K562 (cell line): ENCODE results near the gene NBEA.

Experiments used
- CTCF ChIP-seq, 3 experiments: IDR thresholded peaks in 2 of 3; conservative IDR thresholded peaks in 1 of 3; 2 replicates each; pipeline ENCODE4 v1.5.1; 2011 to 2012; ENCODE audit warnings: low read length in 3 of 3, mild to moderate bottlenecking in 3 of 3, control low read depth in 2 of 3, improper control_type of control experiment in 1 of 3, inconsistent platforms in 1 of 3, low read depth in 1 of 3, mixed read lengths in 1 of 3, moderate library complexity in 1 of 3; ENCODE audit not compliant: insufficient read depth in 2 of 3
- ELF2 ChIP-seq: fragments of 250-450 bp; sonication (Bioruptor Pico); IDR thresholded peaks from 2 replicates; pipeline ENCODE4 v1.5.0; 2021; ENCODE audit warnings: mild to moderate bottlenecking
- ELF4 ChIP-seq: fragments of 450-650 bp; formaldehyde crosslinking; IDR thresholded peaks from 2 replicates; pipeline ENCODE4 v1.4.0; 2022; ENCODE audit warnings: missing genetic modification characterization
- GATAD2A ChIP-seq: fragments of 450-650 bp; IDR thresholded peaks from 2 replicates; pipeline ENCODE4 v1.6.1; 2017
- JUND ChIP-seq, 2 experiments: IDR thresholded peaks; 2 replicates in 1 of 2; 3 replicates in 1 of 2; pipeline ENCODE4 v1.6.1; 2011; ENCODE audit warnings: borderline replicate concordance in 2 of 2, low read depth in 2 of 2, low read length in 2 of 2, improper control_type of control experiment in 1 of 2, missing biosample characterization in 1 of 2, missing genetic modification characterization in 1 of 2, missing genetic modification reagents in 1 of 2
- KLF13 ChIP-seq: fragments of 450-650 bp; IDR thresholded peaks from 2 replicates; pipeline ENCODE4 v1.6.1; 2016; ENCODE audit warnings: missing genetic modification characterization, low read depth, mild to moderate bottlenecking, missing compliant biosample characterization, moderate library complexity, borderline replicate concordance
- POLR2A ChIP-seq: fragments of 450-650 bp; conservative IDR thresholded peaks from 2 replicates; pipeline ENCODE4 v1.6.1; 2016
- POLR2AphosphoS2 ChIP-seq: IDR thresholded peaks from 2 replicates; pipeline ENCODE4 v1.6.1; 2012; ENCODE audit warnings: low read length, improper control_type of control experiment

GRCh38 chr13:35485424-35485823 is 543.4 kb downstream of the NBEA start:
- TF ChIP-seq GATAD2A (no peak), KLF13 (no peak), CTCF (IDR thresholded peaks at IDR 0.05 in 2 of 3, conservative IDR thresholded peaks at IDR 0.05 in 1 of 3; ENCODE audit: insufficient read depth in 2 of 3, low read depth in 1 of 3, low read length in 3 of 3) (no peak), ELF2 (CRISPR knock-in tag) (no peak), ELF4 (CRISPR knock-in tag) (no peak), JUND (IDR thresholded peaks at IDR 0.05; ENCODE audit: borderline replicate concordance, low read depth, low read length) (no peak), JUND (tag; IDR thresholded peaks at IDR 0.05; ENCODE audit: borderline replicate concordance, low read depth, low read length) (no peak), POLR2AphosphoS2 (no peak), POLR2A (no peak)
